DOHH2 (cell line): ENCODE data around the gene DMD.

Source experiments
- H3F3A ChIP-seq: fragments of 200-600 bp; sonication (generic), shearing (Covaris generic); 2 replicates; pipeline ENCODE4 v1.6.0; 2016; ENCODE audit warnings: antibody characterized with exemption, mild to moderate bottlenecking; ENCODE audit not compliant: control insufficient read depth, insufficient read depth
- H3K27ac ChIP-seq: fragments of 200-600 bp; sonication (generic); 2 replicates; pipeline ENCODE4 v1.5.1; 2014; ENCODE audit warnings: low read depth, mild to moderate bottlenecking, low read length, moderate library complexity
- H3K27me3 ChIP-seq: fragments of 200-600 bp; sonication (generic); 2 replicates; pipeline ENCODE4 v1.6.1; 2014; ENCODE audit warnings: mild to moderate bottlenecking, low read length, mixed read lengths; ENCODE audit not compliant: control insufficient read depth
- H3K36me3 ChIP-seq: fragments of 200-600 bp; sonication (generic); 2 replicates; pipeline ENCODE4 v1.6.1; 2014; ENCODE audit warnings: mild to moderate bottlenecking, low read length, moderate library complexity, mixed read lengths; ENCODE audit not compliant: control insufficient read depth
- H3K4me1 ChIP-seq: fragments of 200-600 bp; sonication (generic); 2 replicates; pipeline ENCODE4 v1.6.1; 2014; ENCODE audit warnings: mild to moderate bottlenecking, low read length, mixed read lengths; ENCODE audit not compliant: control insufficient read depth
- H3K4me2 ChIP-seq: fragments of 200-600 bp; sonication (generic); 2 replicates; pipeline ENCODE4 v1.6.0; 2014; ENCODE audit warnings: mild to moderate bottlenecking, low read length, moderate library complexity
- H3K4me3 ChIP-seq: fragments of 200-600 bp; sonication (generic); 2 replicates; pipeline ENCODE4 v1.5.1; 2014; ENCODE audit warnings: mild to moderate bottlenecking, low read length, mixed read lengths
- H3K79me2 ChIP-seq: fragments of 200-600 bp; sonication (generic); 2 replicates; pipeline ENCODE4 v1.6.1; 2014; ENCODE audit warnings: mild to moderate bottlenecking, low read length, mixed read lengths; ENCODE audit not compliant: control insufficient read depth
- H3K9me2 ChIP-seq: fragments of 200-600 bp; sonication (generic); replicated peaks from 2 replicates; pipeline ENCODE4 v1.6.1; 2014; ENCODE audit warnings: mild to moderate bottlenecking, low read length, mixed read lengths; ENCODE audit not compliant: control insufficient read depth
- H3K9me3 ChIP-seq: fragments of 200-600 bp; sonication (generic); 2 replicates; pipeline ENCODE4 v1.6.1; 2014; ENCODE audit warnings: antibody characterized with exemption, low read length, mixed read lengths; ENCODE audit not compliant: control insufficient read depth, insufficient read depth
- H4K20me1 ChIP-seq: fragments of 200-600 bp; sonication (generic); 2 replicates; pipeline ENCODE4 v1.6.0; 2014; ENCODE audit warnings: low read depth, mild to moderate bottlenecking, antibody characterized with exemption, low read length, moderate library complexity; ENCODE audit not compliant: control insufficient read depth, insufficient read depth
- CTCF ChIP-seq: fragments of 200-600 bp; sonication (generic); IDR thresholded peaks from one replicate; pipeline ENCODE4 v1.5.1; 2014; ENCODE audit warnings: antibody characterized with exemption, mild to moderate bottlenecking, low read depth, low read length; ENCODE audit not compliant: poor library complexity, severe bottlenecking
- EZH2phosphoT487 ChIP-seq: fragments of 200-600 bp; sonication (generic); IDR thresholded peaks from 2 replicates; pipeline ENCODE4 v1.6.1; 2017; ENCODE audit warnings: borderline replicate concordance, mild to moderate bottlenecking, antibody characterized with exemption, low read length, moderate library complexity, mixed read lengths

DMD gene

GRCh38 chrX:32048285-32048684 is 1163.1 kb downstream of the DMD start:
- Histone ChIP-seq H3F3A (no peaks in the 10 kb centered on the region), H3K27ac (no peak overlapping the region), H3K36me3 (no peaks in the 10 kb centered on the region), H3K79me2 (no peaks in the 10 kb centered on the region), H4K20me1 (no peaks in the 10 kb centered on the region), H3K4me1 (no peaks in the 10 kb centered on the region), H3K27me3 (no peaks in the 10 kb centered on the region), H3K4me3 (no peak overlapping the region), H3K9me2 (no peaks in the 10 kb centered on the region), H3K4me2 (no peak overlapping the region), H3K9me3 (no peaks in the 10 kb centered on the region)
- TF ChIP-seq EZH2phosphoT487 (no peak), CTCF (no peak)

- Histone ChIP-seq H3K36me3 (no peaks in the 10 kb centered on the region), H3K27ac (no peak overlapping the region), H3K9me2 (no peaks in the 10 kb centered on the region), H3K27me3 (no peaks in the 10 kb centered on the region), H3F3A (no peaks in the 10 kb centered on the region), H3K9me3 (no peaks in the 10 kb centered on the region), H3K4me2 (no peak overlapping the region), H3K4me1 (no peaks in the 10 kb centered on the region), H3K79me2 (no peaks in the 10 kb centered on the region), H3K4me3 (no peak overlapping the region), H4K20me1 (no peaks in the 10 kb centered on the region)
- TF ChIP-seq EZH2phosphoT487 (no peak), CTCF (no peak)
Observed at GRCh38 chrX:32045149-32045548, 1166.2 kb downstream of the DMD start.

- H3K9me2 ChIP-seq, result no peaks in the 10 kb centered on the region
- no peaks in the 10 kb centered on the region for H3K79me2 ChIP-seq
- H3K4me3 ChIP-seq, result no peak overlapping the region
- no peaks in the 10 kb centered on the region for H3K4me1 ChIP-seq
- no peak overlapping the region for H3K4me2 ChIP-seq
- no peaks in the 10 kb centered on the region for H3K36me3 ChIP-seq
- TF ChIP-seq CTCF (no peak), EZH2phosphoT487 (no peak)
- no peaks in the 10 kb centered on the region for H3K9me3 ChIP-seq
- H3K27me3 ChIP-seq, result no peaks in the 10 kb centered on the region
- no peak overlapping the region for H3K27ac ChIP-seq
- H3F3A ChIP-seq, result no peaks in the 10 kb centered on the region
- H4K20me1 ChIP-seq, result no peaks in the 10 kb centered on the region
Observed at GRCh38 chrX:32041181-32041580, 1170.2 kb downstream of the DMD start.

DNA sequence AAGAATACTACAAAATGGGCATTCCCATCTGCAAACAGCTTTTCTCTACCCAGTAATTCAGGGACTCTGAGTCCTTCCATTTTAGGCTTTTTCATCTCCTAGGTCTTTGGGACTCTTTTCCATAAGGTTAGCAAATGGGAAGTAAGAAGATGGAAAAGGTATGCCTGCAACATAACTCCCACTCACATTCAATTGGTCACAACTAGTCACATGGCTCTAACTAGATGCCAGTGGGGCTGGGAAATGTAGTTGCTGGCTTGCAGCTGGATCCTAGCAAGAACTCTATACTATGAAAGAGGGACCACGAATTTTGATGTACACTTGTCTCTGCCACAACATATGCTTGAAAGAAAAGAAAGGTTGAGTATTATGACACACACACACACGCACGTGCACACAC is 1184.6 kb downstream of the DMD start:
- Histone ChIP-seq H3K4me1 (no peaks in the 10 kb centered on the region), H3K9me2 (no peaks in the 10 kb centered on the region), H3K27me3 (no peaks in the 10 kb centered on the region), H3K79me2 (no peaks in the 10 kb centered on the region), H3K27ac (no peak overlapping the region), H3F3A (no peaks in the 10 kb centered on the region), H3K4me2 (no peak overlapping the region), H3K36me3 (no peaks in the 10 kb centered on the region), H3K4me3 (no peak overlapping the region), H4K20me1 (no peaks in the 10 kb centered on the region), H3K9me3 (no peaks in the 10 kb centered on the region)
- TF ChIP-seq EZH2phosphoT487 (no peak), CTCF (no peak)
